Activated T-cell treated with anti-CD3 and anti-CD28 coated beads, Interleukin-2, amount 50 U/mL, for 48 hours (primary cell): ENCODE measurements around the gene ST8SIA5.

Source experiments
- DNase-seq, 2 experiments: peaks; one replicate each; pipeline ENCODE4 v3.0.0-alpha.2; 2020

Gene ST8SIA5

GRCh38 chr18:46622999-46623398 is 133.9 kb downstream of the ST8SIA5 start:
- no peak for DNase-seq

GRCh38 chr18:46622451-46622850 is 134.4 kb downstream of the ST8SIA5 start:
- no peak for DNase-seq

- no peak for DNase-seq
Measured at GRCh38 chr18:46621871-46622270, 135.0 kb downstream of the ST8SIA5 start.

GRCh38 chr18:46621111-46621766 is 135.6 kb downstream of the ST8SIA5 start:
- no peak for DNase-seq

- no peak for DNase-seq
Measured at GRCh38 chr18:46619559-46619958, 137.3 kb downstream of the ST8SIA5 start.
